Astrocyte (in vitro differentiated cells and primary cell): ENCODE data around the gene HMGB3.

Source experiments
- EZH2 ChIP-seq: IDR thresholded peaks from 2 replicates; pipeline ENCODE4 v1.6.1; 2012; ENCODE audit warnings: mild to moderate bottlenecking, low read length, inconsistent platforms; ENCODE audit not compliant: insufficient read depth
- TF ChIP-seq, protein P1 (sequence below): IDR thresholded peaks from 2 replicates; pipeline ENCODE4 v1.5.1; 2011; ENCODE audit warnings: low read depth, mild to moderate bottlenecking, inconsistent platforms, low read length, moderate library complexity; ENCODE audit not compliant: insufficient read depth

DNA sequence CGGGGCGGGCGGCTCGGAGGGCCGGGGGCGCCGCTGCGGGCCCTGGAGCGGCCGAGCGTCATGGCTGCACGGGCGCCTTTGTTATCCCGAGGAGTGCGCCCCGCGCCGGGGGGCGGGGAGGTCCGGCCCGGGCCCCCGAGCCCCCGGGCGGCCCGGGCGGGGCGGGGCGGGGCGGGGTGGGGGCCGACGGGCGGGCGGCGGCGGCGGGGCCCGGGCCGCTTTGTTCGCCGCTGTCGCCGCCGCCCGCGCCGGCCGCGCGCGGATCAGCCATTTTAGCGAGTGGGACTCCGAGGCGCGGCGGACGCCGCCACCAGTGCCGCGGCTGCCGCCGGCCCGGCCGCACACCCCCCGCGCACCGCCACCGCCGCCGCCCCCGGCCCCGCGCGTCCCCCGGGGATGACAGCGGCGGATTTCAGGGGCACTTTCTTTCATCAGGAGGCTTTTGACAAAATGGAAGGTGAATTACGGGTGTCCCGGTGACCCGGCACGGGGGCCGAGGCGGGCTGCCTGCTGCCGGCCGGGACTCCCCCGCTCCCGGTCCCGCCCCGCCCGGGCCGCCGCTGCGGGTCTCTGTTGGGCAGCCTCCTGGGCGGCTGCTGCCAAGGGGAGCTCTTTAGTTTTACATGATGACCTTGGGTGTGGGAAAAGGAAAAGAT is 1.2 kb downstream of the HMGB3 start:
- TF ChIP-seq, protein P1, sequence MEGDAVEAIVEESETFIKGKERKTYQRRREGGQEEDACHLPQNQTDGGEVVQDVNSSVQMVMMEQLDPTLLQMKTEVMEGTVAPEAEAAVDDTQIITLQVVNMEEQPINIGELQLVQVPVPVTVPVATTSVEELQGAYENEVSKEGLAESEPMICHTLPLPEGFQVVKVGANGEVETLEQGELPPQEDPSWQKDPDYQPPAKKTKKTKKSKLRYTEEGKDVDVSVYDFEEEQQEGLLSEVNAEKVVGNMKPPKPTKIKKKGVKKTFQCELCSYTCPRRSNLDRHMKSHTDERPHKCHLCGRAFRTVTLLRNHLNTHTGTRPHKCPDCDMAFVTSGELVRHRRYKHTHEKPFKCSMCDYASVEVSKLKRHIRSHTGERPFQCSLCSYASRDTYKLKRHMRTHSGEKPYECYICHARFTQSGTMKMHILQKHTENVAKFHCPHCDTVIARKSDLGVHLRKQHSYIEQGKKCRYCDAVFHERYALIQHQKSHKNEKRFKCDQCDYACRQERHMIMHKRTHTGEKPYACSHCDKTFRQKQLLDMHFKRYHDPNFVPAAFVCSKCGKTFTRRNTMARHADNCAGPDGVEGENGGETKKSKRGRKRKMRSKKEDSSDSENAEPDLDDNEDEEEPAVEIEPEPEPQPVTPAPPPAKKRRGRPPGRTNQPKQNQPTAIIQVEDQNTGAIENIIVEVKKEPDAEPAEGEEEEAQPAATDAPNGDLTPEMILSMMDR: no peak
- no peak for TF ChIP-seq EZH2
